Measurements from ENCODE around the gene FAM13A.

FAM13A gene

DNA sequence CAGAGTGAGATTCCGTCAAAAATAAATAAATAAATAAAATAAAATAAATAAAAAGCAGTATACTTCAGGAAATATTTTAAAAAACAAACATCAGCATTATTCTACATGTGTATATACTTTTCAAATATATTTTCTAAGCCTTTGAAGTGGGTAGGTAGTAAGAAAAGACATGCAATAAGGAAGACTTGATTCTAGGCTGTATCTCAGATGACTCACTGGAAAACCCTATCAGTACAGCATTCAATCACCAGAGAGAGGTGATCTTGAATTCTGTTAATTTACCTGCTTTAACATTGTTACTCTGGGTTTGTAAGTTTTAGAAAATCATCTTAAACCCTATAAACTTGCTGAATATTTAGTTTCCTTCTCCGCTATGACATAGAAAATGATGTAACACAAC is 252.8 kb downstream of the FAM13A start:
- DNase-seq: no peak

- DNase-seq: no peak
Measured at GRCh38 chr4:88803600-88804096, 253.3 kb downstream of the FAM13A start.

GRCh38 chr4:88802585-88803286 is 254.2 kb downstream of the FAM13A start:
- no peak for DNase-seq

DNA sequence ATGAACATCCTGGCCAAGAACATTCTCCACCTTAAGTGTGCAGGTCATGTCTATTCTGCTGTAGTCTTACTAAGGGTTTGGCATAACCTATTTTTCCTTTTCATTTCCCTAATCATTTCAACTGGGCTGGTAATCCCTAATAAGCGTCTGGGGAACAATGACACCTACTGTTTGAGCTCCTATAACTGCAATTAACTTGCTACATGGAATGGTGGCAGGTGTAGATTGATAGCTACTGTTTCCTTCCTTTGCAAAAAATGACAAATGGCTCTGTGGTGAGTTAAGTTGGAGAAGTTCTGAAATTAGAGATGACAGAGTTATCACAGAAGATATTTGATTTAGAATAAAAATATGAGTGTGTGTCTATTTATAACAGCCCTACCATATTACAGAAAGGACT is 254.8 kb downstream of the FAM13A start:
- no peak for DNase-seq

DNA sequence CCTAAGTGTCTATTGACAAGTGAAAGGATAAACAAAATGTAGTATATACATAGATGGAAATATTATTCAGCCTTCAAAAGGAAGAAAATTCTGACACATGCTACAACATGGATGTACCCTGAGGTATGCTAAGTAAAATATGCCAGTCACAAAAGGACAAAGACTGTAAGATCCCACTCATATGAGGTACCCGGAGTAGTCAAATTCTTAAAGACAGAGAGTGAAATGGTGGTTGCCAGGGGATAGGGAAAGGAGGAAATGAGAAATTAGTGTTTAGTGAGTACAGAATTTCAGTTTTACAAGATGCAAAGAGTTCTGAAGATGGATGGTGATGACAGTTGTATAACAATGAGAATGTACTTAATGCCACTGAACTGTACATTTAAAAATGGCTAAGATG is 257.1 kb downstream of the FAM13A start:
- DNase-seq: no peak

GRCh38 chr4:88797725-88798124 is 259.3 kb downstream of the FAM13A start:
- no peak for DNase-seq

GRCh38 chr4:88796545-88796944 is 260.4 kb downstream of the FAM13A start:
- DNase-seq: no peak

DNA sequence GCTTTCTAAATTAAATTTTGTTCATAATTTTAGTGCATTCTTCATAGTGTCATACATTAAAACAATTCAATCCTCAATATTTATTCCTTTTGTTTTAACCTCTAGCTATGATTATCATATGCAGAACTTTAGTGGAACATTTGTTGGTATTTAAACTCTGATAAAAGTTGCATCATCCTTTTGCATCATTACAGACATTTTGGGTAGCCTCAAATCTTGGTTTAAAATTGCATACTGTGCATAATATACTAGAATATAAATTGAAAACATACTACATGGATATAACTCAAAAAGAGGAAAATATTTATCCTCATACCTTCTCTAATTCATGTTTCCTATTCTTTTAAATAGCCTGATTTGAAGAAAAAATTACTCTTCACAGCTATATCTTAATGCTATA is 262.0 kb downstream of the FAM13A start:
- DNase-seq: no peak

DNA sequence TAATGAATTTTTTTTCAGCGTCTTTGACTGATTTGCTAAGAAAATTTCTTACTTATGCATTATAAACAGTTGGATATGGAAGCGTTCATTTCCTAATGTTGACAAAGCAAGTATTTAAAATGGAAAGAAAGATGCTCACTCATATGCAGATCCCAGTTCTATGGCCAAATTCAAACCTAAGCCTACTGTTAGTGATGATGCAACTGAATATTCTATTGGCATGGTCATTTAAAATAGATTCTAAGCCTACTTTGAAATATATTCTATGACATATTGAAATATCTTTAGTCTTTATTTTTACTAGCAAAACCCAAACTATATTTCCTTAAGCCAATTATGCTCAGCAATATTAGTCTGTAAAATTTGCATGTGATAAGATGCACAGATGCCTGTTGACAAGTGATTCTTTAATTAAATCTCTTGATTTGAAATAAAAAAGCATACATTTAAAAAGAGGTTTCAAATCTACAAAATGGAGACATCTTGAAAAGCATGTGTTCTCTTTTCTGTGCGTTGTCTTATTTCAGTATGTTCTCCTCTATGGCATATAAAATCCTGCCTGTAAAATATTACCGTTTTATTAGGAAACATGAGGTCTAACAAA is 262.8 kb downstream of the FAM13A start:
- DNase-seq: no peak

DNA sequence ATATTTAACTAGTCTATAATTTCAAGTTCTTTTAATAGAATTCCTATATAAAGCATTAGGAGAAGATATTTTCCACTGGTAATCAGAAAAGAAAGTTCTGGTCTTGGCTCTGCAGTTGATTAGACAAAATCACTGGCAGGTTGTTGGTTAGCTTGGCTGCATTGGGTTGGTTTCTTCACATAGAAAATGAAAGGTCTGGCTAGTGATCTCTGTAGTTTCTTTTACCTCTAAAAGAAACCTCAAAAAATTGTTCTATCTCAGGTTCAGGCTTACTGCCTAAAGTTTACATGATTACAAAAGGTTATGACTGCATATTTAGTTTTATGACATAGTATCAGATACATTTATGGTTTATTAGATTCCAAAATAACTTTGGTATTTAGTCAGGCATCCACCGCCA is 263.5 kb downstream of the FAM13A start:
- DNase-seq: no peak

- no peak for DNase-seq
Measured at GRCh38 chr4:88792821-88793220, 264.2 kb downstream of the FAM13A start.

DNA sequence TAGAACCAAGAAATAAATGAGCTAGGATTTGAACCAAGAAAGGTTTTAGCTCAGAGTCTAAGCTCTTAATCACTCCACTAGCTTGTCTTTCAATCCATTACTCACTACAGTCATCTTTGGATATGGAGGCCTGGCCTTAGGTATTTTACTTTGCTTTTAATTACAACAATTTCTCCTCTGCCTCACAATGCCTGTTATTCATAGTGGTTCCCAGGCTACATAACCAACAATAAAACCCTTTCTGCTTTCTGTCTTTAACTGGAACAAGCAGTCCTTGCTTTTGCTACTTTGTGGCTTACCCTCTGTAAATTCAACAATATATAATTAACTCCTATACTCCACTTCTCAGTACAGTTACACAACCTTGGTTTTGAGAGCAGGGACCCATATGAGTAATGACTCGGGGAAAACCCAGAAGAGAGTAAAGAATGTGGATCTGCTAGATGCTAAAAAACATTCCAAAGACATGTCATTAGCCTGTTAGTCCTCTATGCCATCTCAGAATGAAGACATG is 264.7 kb downstream of the FAM13A start:
- no peak for DNase-seq

GRCh38 chr4:88791274-88791673 is 265.7 kb downstream of the FAM13A start:
- peak in 1 of 2 experiments; percentile 14 for DNase-seq

DNA sequence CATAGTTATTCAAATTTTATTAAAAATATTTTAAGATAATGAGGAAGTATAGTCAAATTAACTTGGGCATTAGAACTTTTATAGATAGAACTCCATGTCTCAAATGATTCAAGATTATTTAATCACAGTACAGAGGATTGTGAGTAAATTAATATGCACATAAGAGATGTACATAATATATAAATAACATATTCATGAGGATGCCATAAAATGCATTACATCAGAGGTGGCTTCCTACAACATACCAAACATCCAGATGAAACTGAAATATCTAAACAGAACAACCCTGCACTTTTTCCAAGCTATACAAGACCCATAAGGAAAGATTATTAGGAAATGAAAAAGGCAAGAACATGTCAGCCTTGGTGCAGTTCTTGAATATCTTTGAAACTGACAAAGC is 268.1 kb downstream of the FAM13A start:
- no peak for DNase-seq

GRCh38 chr4:88788424-88788823 is 268.6 kb downstream of the FAM13A start:
- no peak for DNase-seq

GRCh38 chr4:88786011-88786410 is 271.0 kb downstream of the FAM13A start:
- DNase-seq: no peak

DNA sequence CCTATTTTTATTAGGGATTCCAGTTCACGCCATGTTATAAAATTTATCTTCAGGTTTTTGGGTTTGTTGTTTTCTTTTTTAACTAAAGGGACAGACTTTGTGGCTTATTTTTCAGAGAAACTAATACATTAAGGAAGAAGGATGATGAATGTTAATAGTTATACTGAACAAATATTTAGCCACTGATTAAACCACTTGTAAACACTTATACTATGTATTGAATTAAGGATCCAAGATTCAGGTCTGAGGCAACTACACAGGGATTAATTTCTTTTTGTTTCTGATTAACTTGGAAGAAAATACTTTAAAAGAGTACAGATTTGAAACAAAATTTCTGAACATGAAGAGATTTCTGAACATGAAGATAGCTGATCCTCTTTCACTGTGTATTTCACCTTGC is 276.6 kb downstream of the FAM13A start:
- DNase-seq: no peak

- DNase-seq: peak in 1 of 2 experiments; percentile 5
Measured at GRCh38 chr4:88779431-88779830, 277.6 kb downstream of the FAM13A start.

DNA sequence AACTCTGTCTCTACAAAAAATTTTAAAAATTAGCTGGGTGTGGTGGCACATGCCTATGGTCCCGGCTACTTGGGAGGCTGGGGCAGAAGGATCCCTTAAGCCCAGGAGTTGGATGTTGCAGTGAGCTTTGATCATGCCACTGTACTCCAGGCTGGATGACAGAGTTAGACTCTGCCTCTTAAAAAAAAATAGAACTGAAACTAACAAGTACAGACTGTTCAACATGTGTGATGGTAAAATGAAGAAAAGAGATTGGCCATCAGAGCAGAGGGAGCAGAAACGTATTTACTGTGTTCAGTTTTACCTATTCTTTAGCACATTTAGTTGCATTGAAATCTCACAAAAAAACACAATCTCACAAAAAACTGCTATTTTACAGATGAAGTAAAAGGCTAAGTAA is 281.5 kb downstream of the FAM13A start:
- no peak for DNase-seq

DNA sequence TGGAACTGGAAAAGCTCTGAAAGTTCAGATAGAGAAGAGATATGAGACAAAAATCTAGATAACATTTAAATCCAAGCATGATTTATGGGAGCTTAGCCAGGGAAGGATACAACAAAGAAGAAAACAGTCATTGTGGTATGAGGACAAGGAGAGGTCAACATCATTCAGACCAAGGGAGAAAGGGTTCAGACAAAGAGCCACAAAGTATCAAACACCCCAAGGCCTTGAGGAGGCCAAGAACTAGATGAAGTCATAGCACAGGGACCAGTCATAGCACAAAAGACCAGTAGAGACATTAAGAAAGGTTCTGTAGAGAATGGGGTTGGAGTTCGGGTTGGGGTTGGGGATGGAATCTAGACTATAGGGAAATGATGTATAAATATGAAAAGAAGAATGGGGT is 282.0 kb downstream of the FAM13A start:
- DNase-seq: no peak

GRCh38 chr4:88771883-88772450 is 285.0 kb downstream of the FAM13A start:
- no peak for DNase-seq

DNA sequence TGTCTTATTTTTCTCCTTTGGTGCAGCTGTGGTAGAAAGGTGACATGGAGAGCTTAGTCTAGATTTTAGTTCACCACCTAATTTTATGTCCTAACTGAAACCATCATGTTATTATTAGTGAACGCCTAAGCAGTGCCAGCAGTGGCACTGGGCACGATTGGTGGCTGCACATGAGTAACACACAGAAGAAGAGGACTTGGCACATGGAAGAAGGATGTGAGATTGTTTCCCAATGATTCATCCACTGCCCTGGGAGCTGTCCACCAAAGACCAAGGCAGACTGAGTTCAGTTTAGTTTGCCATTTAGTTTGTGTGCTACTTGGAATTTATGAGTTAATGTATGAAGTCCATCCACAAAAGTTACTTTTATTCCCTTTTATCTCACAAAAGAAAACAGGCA is 291.3 kb downstream of the FAM13A start:
- peak in 1 of 2 experiments; percentile 65 for DNase-seq

DNA sequence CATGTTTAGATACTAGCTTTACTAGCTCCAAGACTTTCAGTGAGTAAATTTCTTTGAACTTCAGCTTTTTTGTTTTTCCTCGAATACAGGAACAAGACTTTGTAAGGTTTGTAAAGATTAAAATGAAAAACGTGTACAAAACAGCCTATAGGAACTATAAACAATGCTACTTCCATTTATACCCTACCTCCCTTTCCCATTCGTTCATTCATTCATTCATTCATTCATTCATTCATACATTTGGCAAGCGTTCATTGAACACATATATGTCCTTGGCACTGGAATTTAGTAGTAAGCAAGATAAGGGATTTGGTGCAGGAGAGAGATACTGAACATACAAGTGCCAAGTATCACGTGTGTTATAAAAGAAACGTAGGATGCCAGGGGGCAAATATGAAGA is 293.9 kb downstream of the FAM13A start:
- DNase-seq: no peak

- no peak for DNase-seq
Measured at GRCh38 chr4:88761861-88762523, 295.0 kb downstream of the FAM13A start.

Data from NCI-H446 (cell line).